ENCODE results near the gene TNNI3K. TPM values are rescaled to one million over a fixed set of nuclear protein-coding genes. Genes with fewer than 3 reads are reported as not detected.

TNNI3K gene
- total and polyA plus RNA-seq, 9 of the 15 experiments (the other 6 are each of a cell fraction or from before 2014, with no cell fraction given): 0.21 to 0.53 (median 0.32) TPM; not detected in 5

- no peak for TF ChIP-seq GTF2A2 (tag; IDR thresholded peaks at IDR 0.05)
- no peak for TF ChIP-seq BMI1 (IDR thresholded peaks at IDR 0.05; ENCODE audit: low read length)
- no peak for TF ChIP-seq CHD2 (IDR thresholded peaks at IDR 0.05; ENCODE audit: low read depth, low read length)
These were observed 106.6 kb downstream of the TNNI3K start (continued) for GRCh38 chr1:74341702-74342339.

- ATAC-seq (no peak), DNase-seq (ENCODE audit: extremely low read depth in 1 of 4, low spot score in 3 of 4) (no peak), FAIRE-seq (no peak)
- H4K20me1 ChIP-seq (replicated peaks; ENCODE audit: control insufficient read depth, insufficient read depth, low read length): no peaks in the 10 kb centered on the region
- in situ Hi-C loops (cut with MboI) (no loop called here), intact Hi-C loops (cut with micrococcal nuclease) (no loop called here)
- 0% methylated on average over 1 of the region's 1 CpG for WGBS (ENCODE audit: insufficient coverage, low coverage, missing lambda C conversion rate)
- no peaks in the 10 kb centered on the region for H3K4me1 ChIP-seq (replicated peaks in 1 of 2; ENCODE audit: control insufficient read depth in 2 of 2, insufficient read depth in 2 of 2, low read length in 2 of 2)
- no peaks in the 10 kb centered on the region for H3K27me3 ChIP-seq (ENCODE audit: control insufficient read depth in 2 of 2, insufficient read depth in 2 of 2, low read length in 2 of 2)
- no peak overlapping the region for H3K27ac ChIP-seq (ENCODE audit: extremely low read depth, low read depth, low read length)
- H3K4me2 ChIP-seq (ENCODE audit: insufficient read depth, low read length): no peak overlapping the region
- H3K9me3 ChIP-seq (replicated peaks; ENCODE audit: control insufficient read depth, insufficient read depth, low read depth, low read length): 0 out of 2 replicates have a peak, but pooled peaks cover 2% of the 10 kb centered on the region
- no peaks in the 10 kb centered on the region for H3K79me2 ChIP-seq (ENCODE audit: control insufficient read depth, insufficient read depth, low read length)
- TF ChIP-seq ELK1 (CRISPR knock-in tag; IDR thresholded peaks at IDR 0.05) (no peak), FOXK2 (conservative IDR thresholded peaks at IDR 0.05 in 1 of 2, IDR thresholded peaks at IDR 0.05 in 1 of 2; ENCODE audit: low read depth in 2 of 2) (no peak), ZNF512 (tag; IDR thresholded peaks at IDR 0.05) (no peak), ZBTB34 (CRISPR knock-in tag; IDR thresholded peaks at IDR 0.05) (no peak), RFX1 (IDR thresholded peaks at IDR 0.05) (peak; percentile 14; the same call in 1 of the 2 replicates)
- no peak overlapping the region for H3K4me3 ChIP-seq
- no TSS peak for BruUV-seq (replicated peaks)
- CTCF ChIA-PET (ENCODE audit: low intra/inter-chr PET ratio): no interaction called here
- no peaks in the 10 kb centered on the region for H3K9me1 ChIP-seq (ENCODE audit: control insufficient read depth, insufficient read depth, low read length)
- no peaks in the 10 kb centered on the region for H3K36me3 ChIP-seq (ENCODE audit: control insufficient read depth, insufficient read depth, low read length)
- H3K9ac ChIP-seq (ENCODE audit: insufficient read depth in 1 of 2, low read depth in 2 of 2, low read length in 2 of 2): no peak overlapping the region
- H2AFZ ChIP-seq (ENCODE audit: low read depth, low read length): no peak overlapping the region
- POLR2A ChIA-PET: no interaction called here
These were observed 108.0 kb downstream of the TNNI3K start for GRCh38 chr1:74343216-74343615.

All from K562 (cell line).